ENCODE results near the gene SPARC.

Gene SPARC

GRCh38 chr5:151665613-151666012 is 21.1 kb downstream of the SPARC start:
- no peak overlapping the region for H2AFZ ChIP-seq (ENCODE audit: low read length)
- no peak overlapping the region for H3K4me3 ChIP-seq (ENCODE audit: low read length, poor library complexity, severe bottlenecking)
- no peak overlapping the region for H3K9ac ChIP-seq (ENCODE audit: low read depth, low read length, poor library complexity, severe bottlenecking)
- no peak overlapping the region for H3K4me2 ChIP-seq (ENCODE audit: low read depth, low read length, poor library complexity, severe bottlenecking)
- H3K27me3 ChIP-seq (ENCODE audit: insufficient read depth, low read length, poor library complexity, severe bottlenecking): no peaks in the 10 kb centered on the region
- H3K36me3 ChIP-seq (ENCODE audit: insufficient read depth, low read length): peaks cover 4% of the 10 kb centered on the region; the same call in 1 of the 2 replicates
- no peaks in the 10 kb centered on the region for H3K9me3 ChIP-seq (ENCODE audit: insufficient read depth, low read depth, low read length)
- no peaks in the 10 kb centered on the region for H3K9me2 ChIP-seq (replicated peaks; ENCODE audit: low read depth, low read length)
- no peaks in the 10 kb centered on the region for H4K20me1 ChIP-seq (ENCODE audit: insufficient read depth, low read length, poor library complexity, severe bottlenecking)
- no peak for TF ChIP-seq CTCF (conservative IDR thresholded peaks at IDR 0.05; ENCODE audit: low read length)
- no peak for TF ChIP-seq EZH2phosphoT487 (IDR thresholded peaks at IDR 0.05; ENCODE audit: borderline replicate concordance)
- H3K79me2 ChIP-seq (ENCODE audit: insufficient read depth, low read length): no peaks in the 10 kb centered on the region
- no peaks in the 10 kb centered on the region for H3K4me1 ChIP-seq (ENCODE audit: insufficient read depth, low read length, poor library complexity, severe bottlenecking)
- no peaks in the 10 kb centered on the region for H3F3A ChIP-seq (ENCODE audit: low read depth)

- Histone ChIP-seq H3K9me2 (replicated peaks; ENCODE audit: low read depth, low read length) (no peaks in the 10 kb centered on the region), H3F3A (ENCODE audit: low read depth) (no peaks in the 10 kb centered on the region), H3K27me3 (ENCODE audit: insufficient read depth, low read length, poor library complexity, severe bottlenecking) (no peaks in the 10 kb centered on the region), H3K4me2 (ENCODE audit: low read depth, low read length, poor library complexity, severe bottlenecking) (no peak overlapping the region), H3K9me3 (ENCODE audit: insufficient read depth, low read depth, low read length) (no peaks in the 10 kb centered on the region), H3K9ac (ENCODE audit: low read depth, low read length, poor library complexity, severe bottlenecking) (no peak overlapping the region), H4K20me1 (ENCODE audit: insufficient read depth, low read length, poor library complexity, severe bottlenecking) (no peaks in the 10 kb centered on the region), H3K36me3 (ENCODE audit: insufficient read depth, low read length) (peaks cover 4% of the 10 kb centered on the region; the same call in 1 of the 2 replicates), H3K79me2 (ENCODE audit: insufficient read depth, low read length) (no peaks in the 10 kb centered on the region), H3K4me3 (ENCODE audit: low read length, poor library complexity, severe bottlenecking) (no peak overlapping the region), H3K4me1 (ENCODE audit: insufficient read depth, low read length, poor library complexity, severe bottlenecking) (no peaks in the 10 kb centered on the region), H2AFZ (ENCODE audit: low read length) (no peak overlapping the region)
- TF ChIP-seq EZH2phosphoT487 (IDR thresholded peaks at IDR 0.05; ENCODE audit: borderline replicate concordance): no peak
- TF ChIP-seq CTCF (conservative IDR thresholded peaks at IDR 0.05; ENCODE audit: low read length): no peak
Measured at GRCh38 chr5:151664694-151665585, 21.8 kb downstream of the SPARC start.

GRCh38 chr5:151663617-151664293 is 23.0 kb downstream of the SPARC start:
- Histone ChIP-seq H3K4me1 (ENCODE audit: insufficient read depth, low read length, poor library complexity, severe bottlenecking) (no peaks in the 10 kb centered on the region), H3F3A (ENCODE audit: low read depth) (no peaks in the 10 kb centered on the region), H3K9ac (ENCODE audit: low read depth, low read length, poor library complexity, severe bottlenecking) (no peak overlapping the region), H3K4me3 (ENCODE audit: low read length, poor library complexity, severe bottlenecking) (no peak overlapping the region), H4K20me1 (ENCODE audit: insufficient read depth, low read length, poor library complexity, severe bottlenecking) (no peaks in the 10 kb centered on the region), H3K9me2 (replicated peaks; ENCODE audit: low read depth, low read length) (no peaks in the 10 kb centered on the region), H3K4me2 (ENCODE audit: low read depth, low read length, poor library complexity, severe bottlenecking) (no peak overlapping the region), H2AFZ (ENCODE audit: low read length) (no peak overlapping the region), H3K27me3 (ENCODE audit: insufficient read depth, low read length, poor library complexity, severe bottlenecking) (no peaks in the 10 kb centered on the region), H3K79me2 (ENCODE audit: insufficient read depth, low read length) (no peaks in the 10 kb centered on the region), H3K36me3 (ENCODE audit: insufficient read depth, low read length) (no peaks in the 10 kb centered on the region; the same call in 1 of the 2 replicates), H3K9me3 (ENCODE audit: insufficient read depth, low read depth, low read length) (no peaks in the 10 kb centered on the region)
- TF ChIP-seq EZH2phosphoT487 (IDR thresholded peaks at IDR 0.05; ENCODE audit: borderline replicate concordance) (no peak), CTCF (conservative IDR thresholded peaks at IDR 0.05; ENCODE audit: low read length) (no peak)

Measured in Loucy (cell line).